GM12801 (cell line): ENCODE measurements around the gene LCE2A.
"Not testable (repeated sequence)": the region's sequence is repeated elsewhere in the genome, so short reads cannot be mapped to it uniquely, and the experiment has no call there.

Source experiments
- CTCF ChIP-seq: IDR thresholded peaks from one replicate; pipeline ENCODE4 v1.5.1; 2011; ENCODE audit warnings: control low read depth; ENCODE audit not compliant: insufficient read length; ENCODE audit errors: extremely low read depth

LCE2A gene

GRCh38 chr1:152673016-152673415 is 25.1 kb upstream of the LCE2A start:
- no peak for TF ChIP-seq CTCF

GRCh38 chr1:152674983-152675382 is 23.2 kb upstream of the LCE2A start, which contains the start of gene LCE2C:
LCE2C (plus strand) TSS chr1:152675279; CDS start chr1:152676016, 737 bp downstream.
- TF ChIP-seq CTCF: not testable (repeated sequence)

- no peak for TF ChIP-seq CTCF
Observed at GRCh38 chr1:152679459-152679858, 18.7 kb upstream of the LCE2A start.

GRCh38 chr1:152681616-152682015 is 16.5 kb upstream of the LCE2A start:
- TF ChIP-seq CTCF: no peak

GRCh38 chr1:152683846-152684245 is 14.3 kb upstream of the LCE2A start:
- no peak for TF ChIP-seq CTCF

- TF ChIP-seq CTCF: not testable (repeated sequence)
Observed at GRCh38 chr1:152685823-152686222, 12.3 kb upstream of the LCE2A start, which contains the start of gene LCE2B. LCE2B (plus strand) TSS chr1:152686123; CDS start chr1:152686844, 721 bp downstream.

- TF ChIP-seq CTCF: no peak
Observed at GRCh38 chr1:152699746-152700145, 1.6 kb downstream of the LCE2A start.

GRCh38 chr1:152707860-152708259 is 9.7 kb downstream of the LCE2A start, which contains the start of gene LCE4A:
LCE4A (plus strand) TSS chr1:152708160; CDS start chr1:152709076, 916 bp downstream.
- TF ChIP-seq CTCF: no peak
